NCI-H146 (cell line): ENCODE data around the gene C12orf57.
A peak's percentile ranks its signal among the peaks of the same experiment; 100 is the strongest.
"Not testable (repeated sequence)": the region's sequence is repeated elsewhere in the genome, so short reads cannot be mapped to it uniquely, and the experiment has no call there.

Experiments used
- DNase-seq: peaks from one replicate; lab custom pipeline; 2025; lab: John Stamatoyannopoulos, UW

Gene C12orf57

GRCh38 chr12:6943722-6944380 lies at the start of gene C12orf57, which contains the start of gene RNU7-1:
TSS of gene C12orf57 (plus strand) at chr12:6944022. CDS start at chr12:6944122, 100 bp downstream.
TSS of gene RNU7-1 (plus strand) at chr12:6943816.
- peak; percentile 99 for DNase-seq

- no peak for DNase-seq
These were observed 49.5 kb upstream of the C12orf57 start for GRCh38 chr12:6894321-6894720.

GRCh38 chr12:6896846-6897435 lies 46.9 kb upstream of the C12orf57 start:
- DNase-seq = no peak

GRCh38 chr12:6899427-6899826 lies 44.4 kb upstream of the C12orf57 start:
- DNase-seq = no peak

GRCh38 chr12:6899837-6900519 lies 43.8 kb upstream of the C12orf57 start:
- peak; percentile 83 for DNase-seq

GRCh38 chr12:6902448-6902847 lies 41.4 kb upstream of the C12orf57 start:
- DNase-seq = no peak

GRCh38 chr12:6903722-6904121 lies 40.1 kb upstream of the C12orf57 start:
- no peak for DNase-seq

GRCh38 chr12:6904280-6905276 lies 39.2 kb upstream of the C12orf57 start, which contains the start of gene LRRC23:
TSS of gene LRRC23 (plus strand) at chr12:6904822. CDS start at chr12:6905634, 812 bp downstream.
- DNase-seq = peak; percentile 100

GRCh38 chr12:6905414-6906040 lies 38.3 kb upstream of the C12orf57 start:
- no peak for DNase-seq

GRCh38 chr12:6908141-6908540 lies 35.7 kb upstream of the C12orf57 start:
- DNase-seq = not testable (repeated sequence)

GRCh38 chr12:6909421-6910145 lies 34.2 kb upstream of the C12orf57 start:
- no peak for DNase-seq

GRCh38 chr12:6912164-6912935 lies 31.5 kb upstream of the C12orf57 start:
- DNase-seq = no peak

GRCh38 chr12:6914246-6914946 lies 29.4 kb upstream of the C12orf57 start, which contains the start of gene ENO2:
TSS of gene ENO2 (plus strand) at chr12:6914580. CDS start at chr12:6915833, 1,253 bp downstream.
- DNase-seq = peak; percentile 86

- peak; percentile 60 for DNase-seq
These were observed 28.7 kb upstream of the C12orf57 start for GRCh38 chr12:6914947-6915788.

GRCh38 chr12:6915789-6916285 lies 28.0 kb upstream of the C12orf57 start:
- DNase-seq = no peak

GRCh38 chr12:6916426-6917200 lies 27.2 kb upstream of the C12orf57 start:
- DNase-seq = no peak
